Measurements from ENCODE around the gene RFX5.

Gene RFX5

DNA sequence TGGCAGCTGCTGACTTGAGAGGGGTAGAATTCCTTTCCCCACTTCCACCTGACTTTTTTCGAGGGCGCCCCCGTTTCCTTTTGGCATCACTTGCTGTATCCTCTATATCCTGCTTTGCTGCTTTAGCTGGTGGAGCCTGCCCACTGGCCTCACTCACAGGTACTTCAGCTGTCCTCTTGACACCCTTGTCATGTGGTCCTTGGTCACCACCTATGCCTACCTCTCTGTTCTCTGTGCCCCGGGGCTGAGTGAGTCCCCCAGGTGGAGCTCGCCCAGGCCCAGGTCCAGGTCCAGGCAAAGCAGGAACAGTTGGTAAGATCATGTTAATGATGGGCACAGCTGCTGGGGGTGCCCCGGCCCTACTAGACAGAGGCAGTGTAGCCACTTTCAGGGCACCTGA, 4.5 kb downstream of the RFX5 start:
- TF ChIP-seq, protein P1, sequence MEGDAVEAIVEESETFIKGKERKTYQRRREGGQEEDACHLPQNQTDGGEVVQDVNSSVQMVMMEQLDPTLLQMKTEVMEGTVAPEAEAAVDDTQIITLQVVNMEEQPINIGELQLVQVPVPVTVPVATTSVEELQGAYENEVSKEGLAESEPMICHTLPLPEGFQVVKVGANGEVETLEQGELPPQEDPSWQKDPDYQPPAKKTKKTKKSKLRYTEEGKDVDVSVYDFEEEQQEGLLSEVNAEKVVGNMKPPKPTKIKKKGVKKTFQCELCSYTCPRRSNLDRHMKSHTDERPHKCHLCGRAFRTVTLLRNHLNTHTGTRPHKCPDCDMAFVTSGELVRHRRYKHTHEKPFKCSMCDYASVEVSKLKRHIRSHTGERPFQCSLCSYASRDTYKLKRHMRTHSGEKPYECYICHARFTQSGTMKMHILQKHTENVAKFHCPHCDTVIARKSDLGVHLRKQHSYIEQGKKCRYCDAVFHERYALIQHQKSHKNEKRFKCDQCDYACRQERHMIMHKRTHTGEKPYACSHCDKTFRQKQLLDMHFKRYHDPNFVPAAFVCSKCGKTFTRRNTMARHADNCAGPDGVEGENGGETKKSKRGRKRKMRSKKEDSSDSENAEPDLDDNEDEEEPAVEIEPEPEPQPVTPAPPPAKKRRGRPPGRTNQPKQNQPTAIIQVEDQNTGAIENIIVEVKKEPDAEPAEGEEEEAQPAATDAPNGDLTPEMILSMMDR (IDR thresholded peaks at IDR 0.05; ENCODE audit: low read depth, low read length, poor library complexity, severe bottlenecking): no peak
- TF ChIP-seq EZH2phosphoT487 (IDR thresholded peaks at IDR 0.05; ENCODE audit: borderline replicate concordance, low read length): no peak
- H3K27ac ChIP-seq (ENCODE audit: low read depth, low read length): no peak overlapping the region
- H3F3A ChIP-seq (ENCODE audit: control insufficient read depth, insufficient read depth): peaks cover 15% of the 10 kb centered on the region
- H3K79me2 ChIP-seq (ENCODE audit: control insufficient read depth, low read length): peaks cover 12% of the 10 kb centered on the region
- peaks cover 23% of the 10 kb centered on the region for H3K4me1 ChIP-seq (ENCODE audit: control insufficient read depth, low read length)
- H3K27me3 ChIP-seq (ENCODE audit: control insufficient read depth, low read length): no peaks in the 10 kb centered on the region
- H4K20me1 ChIP-seq (ENCODE audit: control insufficient read depth, insufficient read depth, low read depth, low read length): no peaks in the 10 kb centered on the region
- no peaks in the 10 kb centered on the region for H3K9me3 ChIP-seq (ENCODE audit: control insufficient read depth, insufficient read depth, low read length)
- peaks cover 49% of the 10 kb centered on the region for H3K36me3 ChIP-seq (ENCODE audit: control insufficient read depth, low read length)
- no peak overlapping the region for H3K4me3 ChIP-seq (ENCODE audit: low read length)
- H3K4me2 ChIP-seq (ENCODE audit: low read length): no peak overlapping the region
- H3K9me2 ChIP-seq (replicated peaks; ENCODE audit: control insufficient read depth, low read length): no peaks in the 10 kb centered on the region

DNA sequence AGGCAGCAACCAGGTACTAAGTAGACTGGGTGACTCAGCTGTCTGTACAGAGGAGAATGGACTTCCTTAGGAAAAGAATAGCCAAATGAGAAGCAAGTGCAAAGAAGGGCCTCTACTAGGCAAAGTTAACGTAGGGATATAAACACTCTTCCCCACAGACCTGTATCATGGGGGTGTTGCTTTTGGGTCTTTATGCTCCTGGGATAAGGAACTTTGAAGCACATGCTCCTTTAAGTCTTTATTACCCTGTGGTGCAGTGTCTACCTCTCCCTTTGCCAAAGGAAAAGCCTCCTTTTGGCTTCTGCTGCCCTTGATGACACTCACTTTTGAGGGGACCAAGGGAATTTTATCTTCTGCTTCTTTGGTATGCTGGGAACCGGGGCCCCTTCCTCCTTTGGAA, 5.0 kb downstream of the RFX5 start:
- H3K79me2 ChIP-seq (ENCODE audit: control insufficient read depth, low read length): peaks cover 12% of the 10 kb centered on the region
- no peaks in the 10 kb centered on the region for H3K9me3 ChIP-seq (ENCODE audit: control insufficient read depth, insufficient read depth, low read length)
- H3K4me2 ChIP-seq (ENCODE audit: low read length): no peak overlapping the region
- H4K20me1 ChIP-seq (ENCODE audit: control insufficient read depth, insufficient read depth, low read depth, low read length): no peaks in the 10 kb centered on the region
- H3K4me3 ChIP-seq (ENCODE audit: low read length): no peak overlapping the region
- H3K27ac ChIP-seq (ENCODE audit: low read depth, low read length): no peak overlapping the region
- H3K4me1 ChIP-seq (ENCODE audit: control insufficient read depth, low read length): peaks cover 22% of the 10 kb centered on the region
- peaks cover 49% of the 10 kb centered on the region for H3K36me3 ChIP-seq (ENCODE audit: control insufficient read depth, low read length)
- no peaks in the 10 kb centered on the region for H3K9me2 ChIP-seq (replicated peaks; ENCODE audit: control insufficient read depth, low read length)
- no peaks in the 10 kb centered on the region for H3K27me3 ChIP-seq (ENCODE audit: control insufficient read depth, low read length)
- peaks cover 15% of the 10 kb centered on the region for H3F3A ChIP-seq (ENCODE audit: control insufficient read depth, insufficient read depth)
- TF ChIP-seq EZH2phosphoT487 (IDR thresholded peaks at IDR 0.05; ENCODE audit: borderline replicate concordance, low read length): no peak

DNA sequence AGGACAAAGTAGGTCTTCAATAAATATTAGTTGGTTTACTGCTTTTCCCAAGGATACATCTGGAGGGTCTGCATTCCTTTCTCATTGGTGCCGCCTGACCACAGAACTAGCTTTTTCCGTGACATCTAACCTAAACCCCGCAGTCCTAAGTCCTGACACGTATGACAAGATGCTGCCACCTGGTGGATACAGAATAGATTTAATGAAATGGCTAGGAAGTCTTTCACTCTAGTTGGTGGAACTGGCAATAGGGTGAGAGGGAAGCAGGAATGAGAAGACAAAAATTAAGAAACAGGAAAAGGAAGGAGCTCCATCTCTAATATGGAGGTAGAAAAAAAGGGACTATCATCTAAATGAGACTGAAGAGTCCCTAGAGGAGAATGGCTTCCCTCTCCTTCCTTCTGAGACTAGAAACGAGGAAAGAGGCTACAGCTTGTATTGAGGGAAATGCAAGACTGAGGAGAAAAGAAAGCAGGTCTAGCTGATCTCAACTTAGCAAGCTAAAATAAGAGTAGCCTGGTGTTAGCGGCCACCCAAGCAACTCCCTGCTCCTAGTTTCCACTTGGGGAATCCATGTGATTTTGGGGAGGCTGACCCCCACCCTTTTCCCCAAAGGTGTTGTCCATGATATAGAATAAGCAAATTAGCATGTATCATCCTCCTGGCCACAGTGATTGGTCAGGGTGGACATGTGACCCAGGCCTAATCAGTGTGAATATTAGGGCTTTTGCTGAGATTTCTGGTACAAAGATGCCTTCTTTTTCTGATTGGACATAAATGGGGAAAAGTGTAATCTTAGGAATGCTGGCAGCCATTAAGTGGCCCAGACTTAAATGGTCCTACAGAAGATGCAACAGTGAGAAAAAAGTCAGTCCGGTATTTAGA, 5.9 kb downstream of the RFX5 start:
- Histone ChIP-seq H3K79me2 (ENCODE audit: control insufficient read depth, low read length) (peaks cover 6% of the 10 kb centered on the region), H3K4me3 (ENCODE audit: low read length) (no peak overlapping the region), H3K9me3 (ENCODE audit: control insufficient read depth, insufficient read depth, low read length) (no peaks in the 10 kb centered on the region), H3K27ac (ENCODE audit: low read depth, low read length) (no peak overlapping the region), H3K27me3 (ENCODE audit: control insufficient read depth, low read length) (no peaks in the 10 kb centered on the region), H3K36me3 (ENCODE audit: control insufficient read depth, low read length) (peaks cover 45% of the 10 kb centered on the region), H3K4me2 (ENCODE audit: low read length) (peak overlapping the region; percentile 23; the same call in 1 of the 2 replicates), H3F3A (ENCODE audit: control insufficient read depth, insufficient read depth) (peaks cover 18% of the 10 kb centered on the region), H3K9me2 (replicated peaks; ENCODE audit: control insufficient read depth, low read length) (no peaks in the 10 kb centered on the region), H3K4me1 (ENCODE audit: control insufficient read depth, low read length) (peaks cover 22% of the 10 kb centered on the region), H4K20me1 (ENCODE audit: control insufficient read depth, insufficient read depth, low read depth, low read length) (no peaks in the 10 kb centered on the region)
- no peak for TF ChIP-seq EZH2phosphoT487 (IDR thresholded peaks at IDR 0.05; ENCODE audit: borderline replicate concordance, low read length)
- TF ChIP-seq, protein P1 (IDR thresholded peaks at IDR 0.05; ENCODE audit: low read depth, low read length, poor library complexity, severe bottlenecking): peak; percentile 81

DNA sequence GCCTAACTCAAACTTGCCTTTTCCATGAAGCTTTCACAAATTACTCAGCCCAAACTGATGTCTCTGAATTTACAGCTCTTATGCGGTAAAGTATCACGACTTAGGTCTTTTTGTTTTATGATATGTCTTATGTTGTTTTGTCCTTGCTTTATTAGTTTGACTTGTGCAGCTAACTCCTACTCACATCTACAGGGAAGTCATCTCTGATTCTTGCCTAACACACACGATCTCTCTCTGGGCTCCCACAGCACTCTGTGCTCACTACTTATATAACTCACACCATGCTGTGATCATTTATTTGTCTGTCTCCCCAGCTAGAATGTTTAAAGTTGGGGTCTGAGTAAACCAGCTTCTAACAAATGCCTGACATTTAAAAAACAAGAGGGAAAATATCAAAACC, 10.5 kb downstream of the RFX5 start:
- peaks cover 3% of the 10 kb centered on the region for H3K36me3 ChIP-seq (ENCODE audit: control insufficient read depth, low read length)
- H3K79me2 ChIP-seq (ENCODE audit: control insufficient read depth, low read length): no peaks in the 10 kb centered on the region
- no peaks in the 10 kb centered on the region for H3K9me2 ChIP-seq (replicated peaks; ENCODE audit: control insufficient read depth, low read length)
- no peak for TF ChIP-seq EZH2phosphoT487 (IDR thresholded peaks at IDR 0.05; ENCODE audit: borderline replicate concordance, low read length)
- TF ChIP-seq, protein P1 (IDR thresholded peaks at IDR 0.05; ENCODE audit: low read depth, low read length, poor library complexity, severe bottlenecking): no peak
- peaks cover 10% of the 10 kb centered on the region for H3K4me1 ChIP-seq (ENCODE audit: control insufficient read depth, low read length)
- H3F3A ChIP-seq (ENCODE audit: control insufficient read depth, insufficient read depth): peaks cover 14% of the 10 kb centered on the region
- H4K20me1 ChIP-seq (ENCODE audit: control insufficient read depth, insufficient read depth, low read depth, low read length): no peaks in the 10 kb centered on the region
- no peaks in the 10 kb centered on the region for H3K9me3 ChIP-seq (ENCODE audit: control insufficient read depth, insufficient read depth, low read length)
- H3K4me3 ChIP-seq (ENCODE audit: low read length): no peak overlapping the region
- no peak overlapping the region for H3K27ac ChIP-seq (ENCODE audit: low read depth, low read length)
- H3K4me2 ChIP-seq (ENCODE audit: low read length): no peak overlapping the region
- H3K27me3 ChIP-seq (ENCODE audit: control insufficient read depth, low read length): no peaks in the 10 kb centered on the region
